ENCODE data around the gene ELMOD3.
"Not testable (repeated sequence)": the region's sequence is repeated elsewhere in the genome, so short reads cannot be mapped to it uniquely, and the experiment has no call there.

The ELMOD3 gene

DNA sequence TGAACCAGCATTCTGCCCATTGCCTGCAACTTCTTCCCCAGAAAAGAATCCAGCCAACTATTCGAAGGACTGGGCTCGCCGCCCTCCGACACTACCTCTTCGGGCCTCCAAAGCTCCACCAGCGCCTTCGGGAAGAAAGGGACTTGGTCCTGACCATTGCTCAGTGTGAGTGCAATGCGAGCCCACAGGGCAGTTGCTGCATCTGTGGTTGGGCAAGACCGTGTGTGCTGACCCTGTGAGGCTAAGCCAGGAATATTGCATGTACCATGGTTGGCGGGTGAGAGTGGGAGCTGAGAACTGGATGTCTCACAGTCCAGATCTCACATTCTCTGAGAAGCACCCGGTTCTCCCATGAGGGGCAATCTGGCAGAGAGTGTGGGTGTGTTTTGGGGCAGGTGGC, 16.5 kb downstream of the ELMOD3 start:
- DNase-seq (ENCODE audit: low spot score) = no peak
- FAIRE-seq = no peak

DNA sequence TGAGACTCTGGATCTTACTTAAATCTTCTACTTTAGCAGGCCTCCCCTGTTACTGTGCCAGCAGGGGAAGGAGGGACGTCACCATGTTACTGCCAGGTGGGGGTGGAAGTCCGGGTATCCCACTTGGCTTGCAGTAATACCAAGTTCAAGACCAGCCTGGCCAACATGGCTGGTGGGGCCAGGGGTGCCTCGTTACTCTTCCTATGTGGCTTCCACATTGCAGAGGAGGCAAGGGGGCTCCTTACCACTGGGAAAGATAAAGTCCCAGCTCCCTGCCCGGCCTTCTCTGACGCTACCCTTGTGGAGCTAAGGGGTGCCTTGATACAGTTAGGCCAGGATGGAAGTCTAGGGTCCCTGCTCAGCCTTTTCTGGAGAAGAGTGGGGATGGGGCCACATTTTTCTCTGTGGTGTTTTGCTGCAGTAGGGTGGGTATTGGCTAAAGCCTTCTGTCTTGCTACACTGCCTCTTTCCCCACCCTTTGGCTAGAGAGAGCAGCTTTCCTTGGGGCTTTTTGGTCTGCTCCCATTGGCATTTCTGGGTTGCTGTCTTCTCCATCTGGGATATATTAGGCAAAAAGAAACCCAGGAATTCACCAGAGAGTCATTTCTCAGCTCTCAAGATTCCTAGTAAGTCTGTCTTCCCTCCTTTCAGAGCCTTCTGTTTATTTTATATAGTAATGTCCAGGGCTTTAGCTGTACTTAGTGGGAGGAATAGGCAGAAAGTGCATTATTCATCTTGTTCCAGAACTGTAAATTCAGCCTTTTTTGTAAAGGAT, 21.9 kb downstream of the ELMOD3 start:
- no peak for FAIRE-seq
- no peak for DNase-seq (ENCODE audit: low spot score)

DNA sequence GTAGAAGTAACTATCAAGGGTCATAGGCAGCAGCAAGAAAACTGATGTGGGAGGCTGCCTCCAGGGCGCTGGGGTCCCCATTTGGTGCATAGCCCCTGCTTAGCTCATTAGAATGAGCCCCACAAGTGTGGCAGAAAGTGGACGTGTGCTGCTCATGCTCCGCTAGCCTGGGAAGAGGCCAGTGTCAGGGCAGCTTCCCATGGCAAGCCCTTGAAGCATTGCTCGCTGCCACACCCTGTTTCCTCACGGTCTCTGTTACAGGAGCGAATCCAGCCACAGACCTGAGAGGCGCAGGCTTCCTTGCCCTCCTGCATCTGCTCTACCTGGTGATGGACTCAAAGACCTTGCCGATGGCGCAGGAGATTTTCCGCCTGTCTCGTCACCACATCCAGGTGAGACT, 22.5 kb downstream of the ELMOD3 start:
- no peak for FAIRE-seq

GRCh38 chr2:85378257-85378656, 23.7 kb downstream of the ELMOD3 start:
- FAIRE-seq (no peak), DNase-seq (ENCODE audit: low spot score) (no peak)

More for the DNA sequence above, 22.5 kb downstream of the ELMOD3 start:
- no peak for DNase-seq (ENCODE audit: low spot score)

DNA sequence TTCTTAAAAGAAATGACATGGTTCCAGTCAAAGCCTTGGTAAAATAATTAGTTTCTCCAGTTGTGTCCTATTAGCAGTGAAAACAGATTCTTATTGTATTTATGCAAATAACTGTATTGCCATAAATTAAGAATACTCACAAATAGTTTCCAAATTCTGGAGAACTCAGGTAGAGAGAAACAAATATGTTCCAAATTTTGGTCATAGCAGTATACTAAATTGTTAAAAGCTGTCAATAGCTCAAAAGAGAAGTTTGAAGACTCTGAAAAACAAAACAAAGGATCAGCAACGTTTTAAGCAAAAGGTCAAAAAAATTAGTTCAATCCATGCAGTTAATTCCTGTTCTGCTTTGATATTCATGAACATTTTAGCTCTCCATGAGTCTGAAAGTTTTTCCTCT, 25.5 kb downstream of the ELMOD3 start:
- no peak for DNase-seq (ENCODE audit: low spot score)
- FAIRE-seq = no peak

DNA sequence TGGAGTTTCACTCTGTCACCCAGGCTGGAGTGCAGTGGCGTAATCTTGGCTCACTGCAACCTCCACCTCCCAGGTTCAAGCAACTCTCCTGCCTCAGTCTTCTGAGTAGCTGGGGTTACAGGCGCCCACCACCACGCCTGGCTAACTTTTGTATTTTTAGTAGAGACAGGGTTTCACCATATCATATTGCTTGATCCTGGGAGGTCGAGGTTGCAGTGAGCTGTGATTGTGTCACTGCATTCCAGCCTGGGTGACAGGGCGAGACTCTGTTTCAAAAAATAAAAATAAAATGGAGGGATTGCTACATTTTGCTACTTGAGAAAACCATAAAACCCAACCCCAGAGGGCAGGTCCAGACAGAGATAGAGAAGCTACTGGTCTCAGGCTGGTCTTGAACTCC, 28.6 kb downstream of the ELMOD3 start:
- DNase-seq (ENCODE audit: low spot score) = not testable (repeated sequence)

DNA sequence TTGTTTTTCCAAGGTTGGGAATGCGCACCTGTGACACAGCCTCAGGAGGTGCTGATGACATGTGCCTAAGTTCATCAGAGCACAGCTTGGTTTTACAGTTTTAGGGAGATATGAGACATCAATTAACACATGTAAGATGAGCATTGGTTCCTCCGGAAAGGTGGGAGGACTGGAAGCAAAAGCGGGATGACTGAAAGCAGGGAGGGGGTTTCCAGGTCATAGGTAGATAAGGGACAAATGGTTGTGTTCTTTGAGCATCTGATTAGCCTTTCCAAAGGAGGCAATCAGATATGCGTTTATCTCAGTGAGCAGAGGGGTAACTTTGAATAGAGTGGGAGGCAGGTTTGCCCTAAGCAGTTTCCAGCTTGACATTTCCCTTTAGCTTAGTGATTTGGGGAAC, 29.3 kb downstream of the ELMOD3 start:
- FAIRE-seq = no peak
- DNase-seq (ENCODE audit: low spot score) = no peak

More for the DNA sequence above, 28.6 kb downstream of the ELMOD3 start:
- not testable (repeated sequence) for FAIRE-seq

GRCh38 chr2:85385746-85386145, 31.2 kb downstream of the ELMOD3 start:
- FAIRE-seq (no peak), DNase-seq (ENCODE audit: low spot score) (no peak)

DNA sequence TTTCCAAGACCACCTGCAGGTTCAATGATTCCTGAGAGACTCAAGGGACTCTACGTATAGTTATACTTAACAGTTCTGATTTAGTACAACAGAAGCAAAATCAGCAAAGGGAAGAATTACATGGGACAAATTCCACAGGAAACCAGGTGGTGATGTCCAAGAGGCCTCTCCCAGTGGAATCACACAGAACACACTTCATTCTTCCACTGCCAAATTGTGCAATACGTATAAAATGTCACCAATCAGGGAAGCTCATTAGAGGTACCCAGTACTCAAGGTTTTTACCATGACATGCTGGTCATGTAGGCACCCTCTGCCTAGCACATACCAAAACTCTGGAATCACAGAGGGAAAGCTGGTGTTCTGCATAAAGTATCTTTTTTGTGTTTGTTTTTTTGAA, 33.2 kb downstream of the ELMOD3 start:
- DNase-seq (ENCODE audit: low spot score) (no peak), FAIRE-seq (no peak)

GRCh38 chr2:85388878-85389538, 34.4 kb downstream of the ELMOD3 start:
- FAIRE-seq (no peak), DNase-seq (ENCODE audit: low spot score) (no peak)

DNA sequence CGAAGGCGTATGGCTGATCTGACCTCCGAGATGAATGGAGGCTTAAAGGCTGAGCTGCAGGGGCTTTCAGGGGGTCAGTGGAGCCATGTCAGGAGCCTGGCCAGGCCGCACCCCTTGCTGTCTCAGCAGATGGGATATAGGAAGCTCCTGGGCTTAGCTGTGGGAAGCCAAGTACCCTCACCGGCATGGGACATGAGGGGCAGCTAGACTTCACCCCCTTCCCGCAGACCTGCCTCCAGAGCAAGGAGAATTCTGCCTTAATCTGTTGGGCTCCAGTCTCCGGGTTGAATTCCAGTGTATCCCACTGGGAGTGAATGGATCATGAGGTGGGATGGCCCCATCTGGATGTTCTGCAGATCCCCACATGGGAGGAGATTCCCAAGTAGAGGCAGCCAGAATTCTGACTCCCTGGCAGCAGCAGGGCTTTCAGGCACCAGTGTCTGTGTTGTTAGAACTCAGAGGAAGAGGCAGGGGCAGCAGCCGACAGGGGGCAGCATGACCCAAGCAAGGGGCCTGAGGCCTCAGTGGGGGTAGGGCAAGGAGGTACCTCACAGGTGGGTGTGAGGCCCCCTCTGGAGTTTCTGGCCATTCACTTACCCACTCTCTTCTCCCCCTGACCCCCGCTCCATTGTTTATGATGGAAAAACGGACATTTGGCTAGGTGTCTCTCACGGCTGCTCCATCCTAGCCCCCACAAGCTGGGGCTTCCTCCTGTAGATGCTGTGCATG, 36.5 kb downstream of the ELMOD3 start:
- peak; percentile 52 for DNase-seq (ENCODE audit: low spot score)
- no peak for FAIRE-seq

DNA sequence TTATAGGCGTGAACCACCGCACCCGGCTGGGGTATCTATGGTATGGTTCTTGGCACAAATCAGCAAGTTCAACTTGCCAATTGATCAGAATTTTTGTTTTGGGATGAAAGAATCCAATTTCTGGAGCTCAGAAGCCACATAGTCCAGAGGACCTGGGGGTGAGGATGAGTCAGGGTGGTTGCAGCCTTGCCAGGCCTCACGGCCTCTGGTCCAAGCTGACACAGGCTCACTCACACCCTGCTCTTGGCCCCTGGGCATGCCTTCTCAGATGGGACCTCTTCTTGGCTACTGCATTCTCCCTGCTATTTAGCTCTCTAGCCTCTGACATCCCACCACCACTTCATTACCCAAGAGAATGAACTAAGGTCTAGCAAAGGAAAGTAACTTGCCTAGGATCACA, 39.3 kb downstream of the ELMOD3 start:
- FAIRE-seq (no peak), DNase-seq (ENCODE audit: low spot score) (no peak)

DNA sequence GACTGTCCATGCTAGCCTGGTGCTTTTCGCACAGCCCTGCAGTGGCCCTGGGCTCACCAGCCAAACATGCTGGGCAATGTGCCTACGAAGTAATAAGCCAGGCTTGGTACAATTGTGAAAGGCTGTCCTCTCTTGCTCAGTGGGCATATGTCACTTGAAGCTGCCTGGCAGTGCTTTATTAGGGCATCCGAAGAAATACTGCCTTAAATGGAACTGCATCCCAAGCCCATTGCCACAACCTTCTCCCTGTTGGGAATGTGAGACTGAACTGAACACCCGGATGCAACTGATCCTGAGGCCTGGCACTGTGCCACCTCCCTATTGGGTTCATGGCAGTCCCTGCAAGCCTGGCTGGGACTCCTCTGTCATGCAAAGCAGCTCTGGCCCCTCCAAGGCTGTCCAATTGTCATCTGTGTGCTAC, 39.7 kb downstream of the ELMOD3 start:
- FAIRE-seq (peak; percentile 83), DNase-seq (ENCODE audit: low spot score) (no peak)

- DNase-seq (ENCODE audit: low spot score) (no peak), FAIRE-seq (no peak)
These were observed 40.4 kb downstream of the ELMOD3 start for GRCh38 chr2:85394976-85395375.

DNA sequence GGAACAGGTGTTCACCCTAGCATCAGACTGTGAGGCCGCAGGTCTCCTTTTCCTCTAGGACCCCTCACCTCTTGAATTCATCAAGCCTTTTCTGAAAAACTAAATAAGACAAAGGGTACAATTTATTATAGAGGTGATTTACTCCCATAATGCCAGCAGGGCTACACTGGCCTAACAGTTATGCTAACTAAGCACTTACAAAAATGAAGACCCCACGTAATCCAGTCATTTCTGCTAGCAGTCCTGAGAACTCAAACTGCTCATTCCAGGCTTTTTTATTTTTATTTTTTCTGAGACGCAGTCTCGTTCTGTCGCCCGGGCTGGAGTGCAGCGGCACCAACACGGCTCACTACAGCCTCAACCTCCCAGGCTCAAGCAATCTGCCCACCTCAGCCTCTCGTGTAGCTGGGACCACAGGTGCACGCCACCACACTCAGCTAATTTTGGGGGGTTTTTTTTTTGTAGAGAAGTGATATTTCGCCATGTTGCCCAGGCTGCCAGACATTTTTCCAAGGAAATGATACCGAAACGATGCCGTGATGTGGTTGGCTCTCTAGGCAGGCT, 41.4 kb downstream of the ELMOD3 start:
- FAIRE-seq = no peak

GRCh38 chr2:85396531-85397470, 42.2 kb downstream of the ELMOD3 start:
- FAIRE-seq (no peak), DNase-seq (ENCODE audit: low spot score) (no peak)

More for the DNA sequence above, 41.4 kb downstream of the ELMOD3 start:
- no peak for DNase-seq (ENCODE audit: low spot score)

DNA sequence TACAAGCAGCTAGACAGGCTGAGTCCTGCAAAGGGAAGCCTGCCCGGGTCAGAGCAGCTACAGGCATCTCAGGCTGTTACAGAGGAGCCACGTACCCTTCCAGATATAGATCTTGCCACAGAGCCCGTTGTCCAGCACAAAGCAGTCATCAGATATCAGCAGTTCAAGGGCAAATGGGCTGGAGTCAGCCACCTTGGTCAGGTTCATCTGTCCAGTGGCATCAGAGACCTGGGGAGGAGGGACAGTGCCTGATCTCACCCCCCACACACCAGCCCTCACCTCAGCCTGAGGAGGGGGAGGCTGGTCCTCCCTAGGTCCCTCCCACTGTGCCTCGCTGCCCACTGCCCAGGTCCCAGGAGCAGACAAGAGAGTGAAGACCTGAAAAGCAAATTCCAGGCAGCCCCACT, 43.4 kb downstream of the ELMOD3 start:
- DNase-seq (ENCODE audit: low spot score) = no peak
- no peak for FAIRE-seq

- DNase-seq (ENCODE audit: low spot score) (no peak), FAIRE-seq (no peak)
These were observed 44.0 kb downstream of the ELMOD3 start for GRCh38 chr2:85398426-85399182.

- DNase-seq (ENCODE audit: low spot score) (no peak), FAIRE-seq (no peak)
These were observed 44.5 kb downstream of the ELMOD3 start for GRCh38 chr2:85399183-85399455.

- DNase-seq (ENCODE audit: low spot score) (no peak), FAIRE-seq (no peak)
These were observed 45.5 kb downstream of the ELMOD3 start for GRCh38 chr2:85400023-85400422.
